SIG-M5 (cell line): ENCODE data around the gene TMEM40.
"Not testable (repeated sequence)": the region's sequence is repeated elsewhere in the genome, so short reads cannot be mapped to it uniquely, and the experiment has no call there.

Source experiments
- DNase-seq: peaks from one replicate; lab custom pipeline; 2025; lab: John Stamatoyannopoulos, UW

The TMEM40 gene

GRCh38 chr3:12750658-12751071, 8.4 kb downstream of the TMEM40 start:
- DNase-seq, result no peak

GRCh38 chr3:12750223-12750622, 8.8 kb downstream of the TMEM40 start:
- DNase-seq, result no peak

- no peak for DNase-seq
These were observed 10.6 kb downstream of the TMEM40 start for GRCh38 chr3:12748477-12748876.

GRCh38 chr3:12746419-12746818, 12.6 kb downstream of the TMEM40 start:
- no peak for DNase-seq

- no peak for DNase-seq
These were observed 14.7 kb downstream of the TMEM40 start for GRCh38 chr3:12744326-12744725.

GRCh38 chr3:12743583-12743982, 15.5 kb downstream of the TMEM40 start:
- no peak for DNase-seq

- DNase-seq, result no peak
These were observed 16.5 kb downstream of the TMEM40 start for GRCh38 chr3:12742330-12743107.

GRCh38 chr3:12741209-12741608, 17.9 kb downstream of the TMEM40 start:
- no peak for DNase-seq

GRCh38 chr3:12737833-12738232, 21.2 kb downstream of the TMEM40 start:
- no peak for DNase-seq

GRCh38 chr3:12737319-12737718, 21.7 kb downstream of the TMEM40 start:
- no peak for DNase-seq

- DNase-seq, result no peak
These were observed 24.1 kb downstream of the TMEM40 start for GRCh38 chr3:12734960-12735359.

- DNase-seq, result no peak
These were observed 25.5 kb downstream of the TMEM40 start for GRCh38 chr3:12733566-12733965.

- no peak for DNase-seq
These were observed 28.4 kb downstream of the TMEM40 start for GRCh38 chr3:12730506-12731242.

- DNase-seq, result no peak
These were observed 29.9 kb downstream of the TMEM40 start for GRCh38 chr3:12729051-12729651.

- no peak for DNase-seq
These were observed 31.1 kb downstream of the TMEM40 start for GRCh38 chr3:12727937-12728336.

GRCh38 chr3:12727481-12727880, 31.6 kb downstream of the TMEM40 start:
- no peak for DNase-seq

GRCh38 chr3:12725436-12725835, 33.6 kb downstream of the TMEM40 start:
- DNase-seq, result no peak

GRCh38 chr3:12724794-12725193, 34.3 kb downstream of the TMEM40 start:
- DNase-seq, result no peak

GRCh38 chr3:12723362-12723761, 35.7 kb downstream of the TMEM40 start:
- DNase-seq, result not testable (repeated sequence)

GRCh38 chr3:12722226-12722625, 36.8 kb downstream of the TMEM40 start:
- no peak for DNase-seq

GRCh38 chr3:12719984-12720898, 38.8 kb downstream of the TMEM40 start:
- DNase-seq, result peak; percentile 57

- no peak for DNase-seq
These were observed 39.5 kb downstream of the TMEM40 start for GRCh38 chr3:12719541-12719940.
